Choroid plexus epithelial cell (primary cell): ENCODE results near the gene ATXN7L3.

ENCODE experiments used
- DNase-seq: peaks from one replicate; pipeline ENCODE4 v3.0.0-alpha.2; 2010; ENCODE audit warnings: low read depth
- H3K4me3 ChIP-seq: 2 replicates; pipeline ENCODE4 v1.5.1; 2011; ENCODE audit warnings: low read depth, mild to moderate bottlenecking, control low read depth, low read length, moderate library complexity
- TF ChIP-seq, protein P1 (sequence below): conservative IDR thresholded peaks from 2 replicates; pipeline ENCODE4 v1.5.1; 2011; ENCODE audit warnings: low read depth, mild to moderate bottlenecking, control low read depth, inconsistent platforms, low read length, moderate library complexity

ATXN7L3 gene

DNA sequence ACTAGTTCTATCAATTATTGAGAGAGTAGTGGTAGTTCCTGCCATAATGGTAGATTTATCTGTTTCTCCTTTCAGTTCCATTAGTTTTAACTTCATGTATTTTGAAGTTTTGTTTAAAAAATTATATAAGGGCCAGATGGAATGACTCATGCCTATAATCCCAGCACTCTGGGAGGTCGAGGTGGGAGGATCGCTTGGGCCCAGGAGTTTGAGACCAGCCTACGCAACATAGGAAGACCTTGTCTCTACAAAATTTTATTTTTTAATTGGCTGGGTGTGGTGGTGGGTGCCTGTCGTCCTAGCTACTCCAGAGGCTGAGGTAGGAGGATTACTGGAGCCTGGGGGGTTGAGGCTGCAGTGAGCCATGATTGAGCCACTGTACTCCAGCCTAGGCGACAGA lies 33.9 kb upstream of the ATXN7L3 start:
- TF ChIP-seq, protein P1, sequence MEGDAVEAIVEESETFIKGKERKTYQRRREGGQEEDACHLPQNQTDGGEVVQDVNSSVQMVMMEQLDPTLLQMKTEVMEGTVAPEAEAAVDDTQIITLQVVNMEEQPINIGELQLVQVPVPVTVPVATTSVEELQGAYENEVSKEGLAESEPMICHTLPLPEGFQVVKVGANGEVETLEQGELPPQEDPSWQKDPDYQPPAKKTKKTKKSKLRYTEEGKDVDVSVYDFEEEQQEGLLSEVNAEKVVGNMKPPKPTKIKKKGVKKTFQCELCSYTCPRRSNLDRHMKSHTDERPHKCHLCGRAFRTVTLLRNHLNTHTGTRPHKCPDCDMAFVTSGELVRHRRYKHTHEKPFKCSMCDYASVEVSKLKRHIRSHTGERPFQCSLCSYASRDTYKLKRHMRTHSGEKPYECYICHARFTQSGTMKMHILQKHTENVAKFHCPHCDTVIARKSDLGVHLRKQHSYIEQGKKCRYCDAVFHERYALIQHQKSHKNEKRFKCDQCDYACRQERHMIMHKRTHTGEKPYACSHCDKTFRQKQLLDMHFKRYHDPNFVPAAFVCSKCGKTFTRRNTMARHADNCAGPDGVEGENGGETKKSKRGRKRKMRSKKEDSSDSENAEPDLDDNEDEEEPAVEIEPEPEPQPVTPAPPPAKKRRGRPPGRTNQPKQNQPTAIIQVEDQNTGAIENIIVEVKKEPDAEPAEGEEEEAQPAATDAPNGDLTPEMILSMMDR, result no peak
- no peak overlapping the region for H3K4me3 ChIP-seq
- no peak for DNase-seq

DNA sequence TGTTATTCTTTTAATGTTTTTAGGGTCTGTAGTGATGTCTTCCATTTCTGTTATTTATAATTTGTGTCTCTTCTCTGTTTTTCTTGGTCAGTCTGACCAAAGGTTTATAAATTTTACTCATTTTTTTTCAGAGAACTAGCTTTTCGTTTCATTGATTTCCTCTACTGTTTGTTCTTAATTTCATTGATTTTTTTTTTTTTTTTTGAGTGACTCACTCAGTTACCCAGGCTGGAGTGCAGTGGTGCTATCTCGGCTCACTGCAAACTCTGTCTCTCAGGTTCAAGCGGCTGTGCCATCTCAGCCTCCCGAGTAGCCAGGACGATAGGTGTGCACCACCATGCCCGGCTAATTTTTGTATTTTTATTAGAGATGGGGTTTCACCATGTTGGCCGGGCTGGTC lies 32.4 kb upstream of the ATXN7L3 start:
- no peak for DNase-seq
- no peak overlapping the region for H3K4me3 ChIP-seq
- TF ChIP-seq, protein P1, result no peak

DNA sequence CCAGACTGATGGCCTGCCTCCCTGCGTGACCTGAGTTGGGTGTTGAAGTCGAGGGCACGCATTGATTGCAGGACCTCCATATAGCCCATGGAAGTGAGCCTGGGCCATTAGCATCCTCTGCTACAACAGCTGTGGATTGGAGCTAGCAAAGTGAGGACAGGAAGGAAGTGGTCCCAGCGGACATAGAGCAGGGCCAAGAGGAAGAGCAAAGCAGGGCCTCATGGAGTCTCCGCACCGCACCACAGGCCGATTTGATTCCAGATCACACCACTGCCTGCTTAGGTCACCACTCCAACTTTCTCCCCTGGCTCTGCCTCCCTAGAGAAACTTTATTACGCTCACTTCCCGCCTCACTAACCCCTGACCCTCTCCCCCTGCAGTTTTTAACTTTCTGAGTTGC lies 30.5 kb upstream of the ATXN7L3 start:
- TF ChIP-seq, protein P1, result no peak
- DNase-seq, result no peak
- no peak overlapping the region for H3K4me3 ChIP-seq

DNA sequence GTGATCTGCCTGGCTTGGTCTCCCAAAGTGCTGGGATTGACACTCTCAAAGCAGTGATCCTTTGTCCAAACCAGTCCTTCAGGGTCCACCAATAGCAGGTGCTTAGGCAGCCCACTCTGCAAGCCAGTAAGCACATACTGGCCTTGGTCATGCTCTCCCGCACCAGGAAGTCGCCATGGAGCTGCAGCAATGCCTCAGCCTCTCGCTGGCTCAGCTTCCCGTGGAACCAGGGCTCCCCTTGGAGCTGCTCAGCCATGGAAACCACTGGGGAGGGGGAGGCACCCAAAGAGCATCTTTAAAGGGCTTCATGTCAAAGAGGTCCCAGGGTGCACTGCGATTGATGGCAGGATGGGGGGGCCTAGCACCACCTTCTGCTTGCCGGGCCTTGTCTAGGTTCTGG lies 29.4 kb upstream of the ATXN7L3 start:
- TF ChIP-seq, protein P1, result no peak
- H3K4me3 ChIP-seq, result no peak overlapping the region

DNA sequence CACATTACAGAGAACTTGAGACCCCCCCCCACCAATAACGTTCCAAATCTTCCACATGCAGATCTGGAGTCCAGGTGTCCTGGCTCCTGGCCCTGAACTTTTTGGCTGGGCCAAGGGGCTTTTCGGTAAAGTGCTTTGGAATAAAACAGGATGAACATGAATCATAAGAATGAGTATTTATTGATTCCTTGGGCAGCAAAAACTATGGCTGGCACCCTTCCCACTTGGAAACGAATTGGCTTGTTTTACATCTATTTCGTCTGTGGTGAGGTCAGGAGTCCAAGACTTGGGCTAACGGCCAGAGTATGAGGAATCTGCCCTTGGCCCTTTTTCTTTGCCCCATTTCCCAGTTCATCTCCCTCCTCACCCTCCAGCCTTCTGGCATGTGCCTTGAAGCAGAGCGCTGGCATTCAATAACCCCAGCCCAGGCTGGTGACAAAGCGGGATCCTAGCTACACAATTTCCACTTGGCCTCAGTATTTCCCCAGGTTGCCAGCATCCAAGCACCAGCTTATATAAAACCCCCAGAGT lies 23.9 kb upstream of the ATXN7L3 start:
- no peak overlapping the region for H3K4me3 ChIP-seq
- no peak for DNase-seq

More for the DNA sequence above, 29.4 kb upstream of the ATXN7L3 start:
- DNase-seq, result no peak

DNA sequence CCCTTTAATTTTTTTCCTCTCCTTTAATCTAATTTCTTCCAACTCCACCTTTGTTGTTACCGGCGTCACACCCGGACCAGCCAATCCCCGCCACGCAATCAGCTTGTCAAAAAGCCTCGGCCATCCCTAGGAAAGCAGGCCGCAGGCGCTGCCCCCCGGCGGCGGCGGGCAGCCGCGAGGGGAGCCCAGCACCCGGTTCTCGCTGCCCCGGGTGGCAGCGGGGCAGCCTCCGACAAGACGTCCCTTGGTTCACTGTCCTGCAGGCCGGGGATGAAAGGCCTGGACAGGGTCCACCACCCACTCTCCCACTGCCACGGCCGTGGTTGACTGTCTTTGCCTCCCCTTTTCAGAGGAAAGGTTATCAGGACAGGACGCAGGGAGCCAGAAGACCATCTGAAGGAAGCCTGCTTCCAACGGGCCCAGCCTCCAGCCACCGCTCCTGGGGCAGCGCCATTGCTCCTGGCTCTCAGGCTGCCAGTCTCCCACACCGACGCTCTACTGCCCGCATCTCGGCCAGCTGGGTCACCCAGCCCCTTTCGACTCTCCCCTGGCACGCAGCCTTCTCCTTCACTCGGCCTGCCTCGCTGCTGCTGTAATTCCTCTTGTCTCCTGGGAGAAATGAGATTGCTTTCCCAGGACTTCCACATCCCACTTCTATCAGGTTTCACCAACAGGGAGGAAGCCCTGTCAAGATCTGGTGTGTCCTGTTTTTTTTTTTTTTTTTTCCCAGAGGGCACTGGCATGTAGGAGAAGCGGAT lies 22.6 kb upstream of the ATXN7L3 start:
- TF ChIP-seq, protein P1, result no peak
- peak overlapping the region; percentile 90 for H3K4me3 ChIP-seq
- DNase-seq, result peak; percentile 73

More for the DNA sequence above, 23.9 kb upstream of the ATXN7L3 start:
- TF ChIP-seq, protein P1, result no peak

DNA sequence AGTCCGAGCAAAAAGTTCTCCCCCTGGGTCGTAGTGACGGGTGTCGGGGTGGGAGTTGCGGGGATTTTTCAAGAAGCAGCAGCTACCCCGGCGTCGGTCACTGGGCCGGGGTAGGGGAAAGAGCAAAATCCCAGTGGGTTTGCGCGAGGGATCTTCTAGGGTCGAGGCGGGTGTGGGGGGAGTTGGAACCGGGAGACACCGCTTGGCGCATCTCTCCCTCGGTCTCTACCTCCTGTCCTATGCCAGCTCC lies 22.1 kb upstream of the ATXN7L3 start:
- H3K4me3 ChIP-seq, result peak overlapping the region; percentile 90
- TF ChIP-seq, protein P1, result no peak
- no peak for DNase-seq
